Gastrocnemius medialis (tissue), 4 donors: ENCODE measurements around the gene PPP2R2C. TPM values are rescaled to one million over a fixed set of nuclear protein-coding genes. Genes with fewer than 3 reads are reported as not detected.

Source experiments
- ATAC-seq, 2 donors: fragments of 150-250 bp; one replicate each; pipeline ENCODE4 v1.9.1; 2016
- DNase-seq, 2 donors: peaks; one replicate each; pipeline ENCODE4 v3.0.0-alpha.2; 2019
- H3K27ac ChIP-seq, 4 donors: fragments of 200-600 bp; sonication (generic); 1 replicate in 1 of 4; 2 replicates in 3 of 4; pipeline ENCODE4 v1.5.1; 2016 to 2018; ENCODE audit warnings: mild to moderate bottlenecking in 2 of 4, moderate library complexity in 1 of 4
- H3K27me3 ChIP-seq, 3 donors: fragments of 200-600 bp; sonication (generic) in 2 of 3; 1 replicate in 1 of 3; 2 replicates in 2 of 3; pipeline versions ENCODE4 v1.5.1 to v1.6.0; 2016 to 2019; ENCODE audit warnings: mild to moderate bottlenecking in 1 of 3, moderate library complexity in 1 of 3
- H3K36me3 ChIP-seq, 2 donors: fragments of 200-600 bp; sonication (generic) in 1 of 2; one replicate each; pipeline ENCODE4 v1.5.1; 2017 to 2018
- H3K4me1 ChIP-seq, 2 donors: fragments of 200-600 bp; sonication (generic) in 1 of 2; one replicate each; pipeline ENCODE4 v1.5.1; 2016 to 2017; ENCODE audit warnings: mild to moderate bottlenecking in 2 of 2
- H3K4me3 ChIP-seq, 4 donors: fragments of 200-600 bp; sonication (generic) in 3 of 4; 1 replicate in 1 of 4; 2 replicates in 3 of 4; pipeline ENCODE4 v1.5.1; 2016 to 2019; ENCODE audit warnings: mild to moderate bottlenecking in 2 of 4
- H3K9me3 ChIP-seq, 3 donors: fragments of 200-600 bp; sonication (generic) in 2 of 3; 1 replicate in 1 of 3; 2 replicates in 2 of 3; pipeline ENCODE4 v1.5.1; 2016 to 2019
- CTCF ChIP-seq, 5 experiments: fragments of 450-650 bp in 3 of 5; fragments of 200-600 bp in 2 of 5; sonication (generic) in 2 of 5; IDR thresholded peaks in 4 of 5; conservative IDR thresholded peaks in 1 of 5; 1 replicate in 4 of 5; 2 replicates in 1 of 5; pipeline ENCODE4 v1.5.1; 2016 to 2019; ENCODE audit warnings: antibody characterized with exemption in 5 of 5, mild to moderate bottlenecking in 3 of 5, moderate library complexity in 3 of 5
- POLR2A ChIP-seq, 2 donors: fragments of 450-650 bp; IDR thresholded peaks; one replicate each; pipeline ENCODE4 v1.6.1; 2017; ENCODE audit warnings: antibody characterized with exemption in 2 of 2, mild to moderate bottlenecking in 2 of 2, moderate library complexity in 2 of 2
- in situ Hi-C, 4 donors: fragments of 200-750 bp; cut with MboI; loops; one replicate each; pipeline versions ENCODE4 v1.15.0 to v1.8.0; 2017; ENCODE audit warnings: low sequenced_read_pairs in 4 of 4
- intact Hi-C: fragments of 100-400 bp; cut with DNase I; formaldehyde crosslinking; loops from one replicate; pipeline ENCODE4 v1.15.1; 2023; ENCODE audit warnings: low total_unique reads
- total RNA-seq, 4 donors: library from RNA; depleted of rRNA; stranded (reverse); fragments of >200 nt; gene quantifications; one replicate each; pipeline versions ENCODE4 v1.1.0 to v1.2.3, GENCODE V29; 2016

PPP2R2C gene
- total RNA-seq, 4 donors from 2014 or later: 0.44 to 2.7 (median 0.62) TPM

- Histone ChIP-seq H3K4me3 (no peak overlapping the region), H3K9me3 (no peaks in the 10 kb centered on the region), H3K4me1 (no peaks in the 10 kb centered on the region), H3K27me3 (peaks cover 6 to 17% (median 16%) of the 10 kb centered on the region in 3 donors), H3K27ac (no peak overlapping the region), H3K36me3 (no peaks in the 10 kb centered on the region)
- no peak for DNase-seq
- TF ChIP-seq POLR2A (IDR thresholded peaks at IDR 0.05): no peak
- TF ChIP-seq CTCF (IDR thresholded peaks at IDR 0.05 in 4 of 5, conservative IDR thresholded peaks at IDR 0.05 in 1 of 5): no peak
- in situ Hi-C loops: no loop called here
- ATAC-seq: no peak
- intact Hi-C loops: no loop called here
Measured at GRCh38 chr4:6492861-6493657, 20.6 kb upstream of the PPP2R2C start.

- ATAC-seq: no peak
- TF ChIP-seq CTCF (IDR thresholded peaks at IDR 0.05 in 4 of 5, conservative IDR thresholded peaks at IDR 0.05 in 1 of 5) (no peak), POLR2A (IDR thresholded peaks at IDR 0.05) (no peak)
- no peaks in the 10 kb centered on the region for H3K36me3 ChIP-seq
- H3K27ac ChIP-seq: no peak overlapping the region
- peaks cover 6 to 20% (median 16%) of the 10 kb centered on the region in 3 donors for H3K27me3 ChIP-seq
- H3K9me3 ChIP-seq: no peaks in the 10 kb centered on the region
- no peaks in the 10 kb centered on the region for H3K4me1 ChIP-seq
- intact Hi-C loops (no loop called here), in situ Hi-C loops (no loop called here)
- H3K4me3 ChIP-seq: no peak overlapping the region
- DNase-seq: no peak
Measured at GRCh38 chr4:6492027-6492590, 19.7 kb upstream of the PPP2R2C start.

- no peak overlapping the region for H3K27ac ChIP-seq
- ATAC-seq (no peak), DNase-seq (no peak)
- intact Hi-C loops (no loop called here), in situ Hi-C loops (no loop called here)
- peaks cover 6 to 20% (median 16%) of the 10 kb centered on the region in 3 donors for H3K27me3 ChIP-seq
- no peaks in the 10 kb centered on the region for H3K36me3 ChIP-seq
- TF ChIP-seq CTCF (IDR thresholded peaks at IDR 0.05 in 4 of 5, conservative IDR thresholded peaks at IDR 0.05 in 1 of 5) (no peak), POLR2A (IDR thresholded peaks at IDR 0.05) (no peak)
- H3K4me3 ChIP-seq: no peak overlapping the region
- H3K4me1 ChIP-seq: no peaks in the 10 kb centered on the region
- peaks cover 0 to 4% (median 0%) of the 10 kb centered on the region in 3 donors for H3K9me3 ChIP-seq
Measured at GRCh38 chr4:6491235-6491634, 18.8 kb upstream of the PPP2R2C start.

- Histone ChIP-seq H3K36me3 (no peaks in the 10 kb centered on the region), H3K4me1 (no peaks in the 10 kb centered on the region), H3K4me3 (no peak overlapping the region), H3K27ac (no peak overlapping the region), H3K27me3 (peaks cover 6 to 20% (median 16%) of the 10 kb centered on the region in 3 donors), H3K9me3 (peaks cover 0 to 7% (median 0%) of the 10 kb centered on the region in 3 donors)
- TF ChIP-seq CTCF (IDR thresholded peaks at IDR 0.05 in 4 of 5, conservative IDR thresholded peaks at IDR 0.05 in 1 of 5) (no peak), POLR2A (IDR thresholded peaks at IDR 0.05) (no peak)
- intact Hi-C loops (no loop called here), in situ Hi-C loops (no loop called here)
- ATAC-seq (no peak), DNase-seq (no peak)
Measured at GRCh38 chr4:6489927-6490326, 17.5 kb upstream of the PPP2R2C start.
